Fibroblast of lung (primary cell): ENCODE measurements around the gene BAZ2B.

Experiments used
- CTCF ChIP-seq, 2 donors: IDR thresholded peaks in 1 of 2; conservative IDR thresholded peaks in 1 of 2; 1 replicate in 1 of 2; 2 replicates in 1 of 2; pipeline ENCODE4 v1.5.1; 2011 to 2012; ENCODE audit warnings: low read length in 2 of 2, control low read depth in 1 of 2, inconsistent platforms in 1 of 2, low read depth in 1 of 2, mild to moderate bottlenecking in 1 of 2
- EZH2 ChIP-seq: IDR thresholded peaks from 2 replicates; pipeline ENCODE4 v1.5.1; 2012; ENCODE audit warnings: low read length, control low read depth, mild to moderate bottlenecking; ENCODE audit errors: missing control alignments

GRCh38 chr2:159396799-159397198, 219.5 kb downstream of the BAZ2B start:
- no peak for TF ChIP-seq CTCF (conservative IDR thresholded peaks at IDR 0.05 in 1 of 2, IDR thresholded peaks at IDR 0.05 in 1 of 2; ENCODE audit: low read depth in 1 of 2, low read length in 2 of 2)
- TF ChIP-seq EZH2: no peak
